Raji (cell line): ENCODE data around the gene FBXO41.

ENCODE experiments used
- POLR2A ChIP-seq: IDR thresholded peaks from 2 replicates; pipeline ENCODE4 v1.6.1; 2011; ENCODE audit warnings: low read depth, low read length, control low read depth; ENCODE audit not compliant: insufficient read depth

The FBXO41 gene

GRCh38 chr2:73258186-73258912 lies 25.9 kb downstream of the FBXO41 start:
- TF ChIP-seq POLR2A: no peak

GRCh38 chr2:73257425-73258125 lies 26.7 kb downstream of the FBXO41 start:
- TF ChIP-seq POLR2A: no peak

GRCh38 chr2:73257021-73257420 lies 27.3 kb downstream of the FBXO41 start:
- no peak for TF ChIP-seq POLR2A

GRCh38 chr2:73256618-73256922 lies 27.7 kb downstream of the FBXO41 start:
- no peak for TF ChIP-seq POLR2A

- TF ChIP-seq POLR2A: no peak
These were observed 28.2 kb downstream of the FBXO41 start for GRCh38 chr2:73255907-73256617.

- no peak for TF ChIP-seq POLR2A
These were observed 29.2 kb downstream of the FBXO41 start for GRCh38 chr2:73255007-73255644.

- no peak for TF ChIP-seq POLR2A
These were observed 29.8 kb downstream of the FBXO41 start for GRCh38 chr2:73254343-73255006.

- 0 out of 2 replicates have a peak, but pooled peaks have one; percentile 21 for TF ChIP-seq POLR2A
These were observed 30.4 kb downstream of the FBXO41 start for GRCh38 chr2:73253901-73254300.

GRCh38 chr2:73253400-73253799 lies 30.9 kb downstream of the FBXO41 start:
- TF ChIP-seq POLR2A: no peak

- TF ChIP-seq POLR2A: no peak
These were observed 31.8 kb downstream of the FBXO41 start for GRCh38 chr2:73252238-73253027.

- TF ChIP-seq POLR2A: no peak
These were observed 33.1 kb downstream of the FBXO41 start for GRCh38 chr2:73250872-73251846.

GRCh38 chr2:73249636-73250035 lies 34.6 kb downstream of the FBXO41 start:
- TF ChIP-seq POLR2A: no peak

- no peak for TF ChIP-seq POLR2A
These were observed 37.4 kb downstream of the FBXO41 start for GRCh38 chr2:73246850-73247249.
